ENCODE measurements around the gene PPIF.

PPIF gene

GRCh38 chr10:79300711-79301110, 46.6 kb upstream of the PPIF start:
- Histone ChIP-seq H3K4me2 (ENCODE audit: low read length) (no peak overlapping the region), H3K9me3 (ENCODE audit: insufficient read depth, low read length) (no peaks in the 10 kb centered on the region), H3K4me1 (ENCODE audit: low read length) (peaks cover 17% of the 10 kb centered on the region)

GRCh38 chr10:79301754-79302530, 45.3 kb upstream of the PPIF start:
- Histone ChIP-seq H3K27me3 (ENCODE audit: low read depth, low read length) (no peaks in the 10 kb centered on the region), H3K27ac (ENCODE audit: low read length) (no peak overlapping the region), H3K4me1 (ENCODE audit: low read length) (peaks cover 5% of the 10 kb centered on the region), H3K4me2 (ENCODE audit: low read length) (no peak overlapping the region), H3K9ac (ENCODE audit: low read length) (no peak overlapping the region), H3K9me3 (ENCODE audit: insufficient read depth, low read length) (no peaks in the 10 kb centered on the region), H4K20me1 (ENCODE audit: insufficient read depth, low read length) (no peaks in the 10 kb centered on the region), H3K36me3 (replicated peaks; ENCODE audit: low read depth, low read length) (peaks cover 15% of the 10 kb centered on the region), H3K4me3 (ENCODE audit: low read length) (no peak overlapping the region), H2AFZ (ENCODE audit: low read depth, low read length) (no peak overlapping the region), H3K79me2 (ENCODE audit: low read length) (no peaks in the 10 kb centered on the region)
- TF ChIP-seq EZH2phosphoT487 (IDR thresholded peaks at IDR 0.05; ENCODE audit: low read depth) (no peak), CTCF (IDR thresholded peaks at IDR 0.05; ENCODE audit: low read depth, low read length) (no peak)

More at GRCh38 chr10:79300711-79301110, 46.6 kb upstream of the PPIF start:
- H2AFZ ChIP-seq (ENCODE audit: low read depth, low read length), result no peak overlapping the region
- no peaks in the 10 kb centered on the region for H4K20me1 ChIP-seq (ENCODE audit: insufficient read depth, low read length)
- no peak overlapping the region for H3K4me3 ChIP-seq (ENCODE audit: low read length)
- no peaks in the 10 kb centered on the region for H3K27me3 ChIP-seq (ENCODE audit: low read depth, low read length)
- no peak overlapping the region for H3K27ac ChIP-seq (ENCODE audit: low read length)
- no peak overlapping the region for H3K9ac ChIP-seq (ENCODE audit: low read length)
- no peak for TF ChIP-seq CTCF (IDR thresholded peaks at IDR 0.05; ENCODE audit: low read depth, low read length)
- TF ChIP-seq EZH2phosphoT487 (IDR thresholded peaks at IDR 0.05; ENCODE audit: low read depth), result no peak
- no peaks in the 10 kb centered on the region for H3K79me2 ChIP-seq (ENCODE audit: low read length)
- peaks cover 22% of the 10 kb centered on the region for H3K36me3 ChIP-seq (replicated peaks; ENCODE audit: low read depth, low read length)

- no peak overlapping the region for H3K4me3 ChIP-seq (ENCODE audit: low read length)
- no peak overlapping the region for H2AFZ ChIP-seq (ENCODE audit: low read depth, low read length)
- no peaks in the 10 kb centered on the region for H3K79me2 ChIP-seq (ENCODE audit: low read length)
- no peak for TF ChIP-seq EZH2phosphoT487 (IDR thresholded peaks at IDR 0.05; ENCODE audit: low read depth)
- TF ChIP-seq CTCF (IDR thresholded peaks at IDR 0.05; ENCODE audit: low read depth, low read length), result no peak
- no peaks in the 10 kb centered on the region for H3K9me3 ChIP-seq (ENCODE audit: insufficient read depth, low read length)
- H3K4me2 ChIP-seq (ENCODE audit: low read length), result no peak overlapping the region
- H4K20me1 ChIP-seq (ENCODE audit: insufficient read depth, low read length), result no peaks in the 10 kb centered on the region
- H3K27ac ChIP-seq (ENCODE audit: low read length), result no peak overlapping the region
- no peaks in the 10 kb centered on the region for H3K27me3 ChIP-seq (ENCODE audit: low read depth, low read length)
- no peak overlapping the region for H3K9ac ChIP-seq (ENCODE audit: low read length)
- peaks cover 5% of the 10 kb centered on the region for H3K36me3 ChIP-seq (replicated peaks; ENCODE audit: low read depth, low read length)
- no peaks in the 10 kb centered on the region for H3K4me1 ChIP-seq (ENCODE audit: low read length)
Measured at GRCh38 chr10:79303631-79304478, 43.4 kb upstream of the PPIF start.

- H3K4me2 ChIP-seq (ENCODE audit: low read length), result no peak overlapping the region
- H3K4me3 ChIP-seq (ENCODE audit: low read length), result no peak overlapping the region
- H3K4me1 ChIP-seq (ENCODE audit: low read length), result no peaks in the 10 kb centered on the region
- TF ChIP-seq CTCF (IDR thresholded peaks at IDR 0.05; ENCODE audit: low read depth, low read length), result no peak
- no peak for TF ChIP-seq EZH2phosphoT487 (IDR thresholded peaks at IDR 0.05; ENCODE audit: low read depth)
- no peak overlapping the region for H3K27ac ChIP-seq (ENCODE audit: low read length)
- no peak overlapping the region for H3K9ac ChIP-seq (ENCODE audit: low read length)
- H4K20me1 ChIP-seq (ENCODE audit: insufficient read depth, low read length), result no peaks in the 10 kb centered on the region
- H3K27me3 ChIP-seq (ENCODE audit: low read depth, low read length), result no peaks in the 10 kb centered on the region
- no peaks in the 10 kb centered on the region for H3K9me3 ChIP-seq (ENCODE audit: insufficient read depth, low read length)
- H3K79me2 ChIP-seq (ENCODE audit: low read length), result no peaks in the 10 kb centered on the region
- H3K36me3 ChIP-seq (replicated peaks; ENCODE audit: low read depth, low read length), result peaks cover 5% of the 10 kb centered on the region
- H2AFZ ChIP-seq (ENCODE audit: low read depth, low read length), result no peak overlapping the region
Measured at GRCh38 chr10:79304479-79305087, 42.7 kb upstream of the PPIF start.

Data from OCI-LY3 (cell line).